ENCODE data around the gene ZKSCAN3.
"Not testable (repeated sequence)": the region's sequence is repeated elsewhere in the genome, so short reads cannot be mapped to it uniquely, and the experiment has no call there.

The ZKSCAN3 gene

DNA sequence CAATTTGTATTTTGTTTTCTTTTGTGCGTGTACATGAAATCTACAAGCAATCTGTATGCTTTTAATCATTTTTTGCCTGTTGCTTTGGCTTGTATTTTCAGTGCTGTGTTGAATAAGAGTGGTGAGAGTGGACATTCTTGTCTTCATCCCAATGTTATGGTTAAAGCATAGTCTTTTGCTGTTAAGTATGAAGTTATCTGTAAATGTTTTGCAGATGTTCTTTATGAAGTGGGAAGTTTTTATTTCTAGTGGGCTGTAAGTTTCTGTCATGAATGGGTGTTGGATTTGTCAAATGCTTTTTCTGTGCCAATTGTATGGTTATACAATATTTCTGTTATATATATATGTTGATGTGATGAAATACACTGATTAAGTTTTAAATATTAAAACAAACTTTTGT, 24.2 kb downstream of the ZKSCAN3 start:
- DNase-seq (ENCODE audit: low read depth), result no peak

DNA sequence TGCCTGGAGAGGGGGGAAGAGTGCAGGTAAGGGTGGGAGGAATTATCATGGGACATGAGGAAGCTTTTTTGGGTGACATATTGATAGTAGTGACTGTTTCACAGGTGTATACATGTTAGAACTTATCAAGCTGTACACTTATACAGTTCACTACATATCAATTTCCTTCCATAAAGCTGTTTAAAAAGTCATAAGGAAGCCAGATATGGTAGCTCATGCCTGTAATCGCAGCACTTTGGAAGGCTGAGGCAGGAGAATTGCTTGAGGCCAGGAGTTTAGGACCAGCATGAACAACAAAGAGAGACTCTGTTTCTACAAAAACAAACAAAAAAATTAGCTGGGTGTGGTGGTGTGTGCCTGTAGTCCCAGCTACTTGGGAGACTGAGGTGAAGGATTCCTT, 28.1 kb downstream of the ZKSCAN3 start:
- DNase-seq (ENCODE audit: low read depth), result no peak

GRCh38 chr6:28378644-28379043, 28.9 kb downstream of the ZKSCAN3 start:
- no peak for DNase-seq (ENCODE audit: low read depth)

GRCh38 chr6:28380381-28380780, 30.6 kb downstream of the ZKSCAN3 start:
- DNase-seq (ENCODE audit: low read depth), result no peak

DNA sequence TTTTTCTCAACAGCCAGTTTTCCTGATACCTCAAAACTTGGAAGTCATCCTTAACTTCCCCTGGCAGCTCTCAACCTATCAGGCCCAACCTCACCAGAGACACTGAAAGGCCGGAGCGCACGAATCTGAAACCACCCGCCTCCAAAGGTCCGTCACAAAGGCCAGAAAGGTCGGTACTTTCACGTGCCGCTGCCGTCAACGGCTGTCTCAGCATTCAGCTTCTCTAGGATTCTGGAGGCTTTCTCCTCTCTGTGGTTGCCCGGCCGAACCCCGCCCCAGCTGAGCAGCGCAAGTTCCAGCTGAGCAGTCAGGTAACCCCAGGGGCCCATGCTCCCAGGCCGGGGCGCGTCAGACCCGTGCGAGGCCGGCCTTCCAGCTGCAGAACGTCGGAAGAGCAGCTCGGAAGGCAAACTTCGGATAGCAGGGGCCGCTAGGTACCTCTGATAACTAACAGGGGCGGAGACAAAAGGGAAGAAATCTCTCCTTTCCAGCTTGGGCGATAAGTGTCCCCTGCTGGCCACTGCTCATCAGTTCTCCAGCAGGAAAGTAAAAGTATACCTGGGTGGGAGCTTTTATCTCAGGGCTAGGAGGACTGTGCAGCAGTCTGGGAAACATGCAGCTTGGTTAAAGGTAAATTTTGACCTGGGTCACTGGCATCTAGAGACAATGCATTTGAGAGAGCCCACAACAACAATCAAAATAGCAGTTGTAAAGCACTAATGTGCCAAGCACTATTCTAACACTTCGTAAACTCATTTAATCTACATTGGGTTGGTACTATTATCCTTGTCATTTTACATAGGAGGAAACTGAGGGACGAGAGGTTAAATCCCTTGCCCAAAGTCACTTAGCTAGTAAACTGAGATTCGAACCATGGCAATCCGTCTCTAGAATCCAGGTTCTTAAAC, 33.7 kb downstream of the ZKSCAN3 start:
- DNase-seq (ENCODE audit: low read depth), result no peak

- no peak for DNase-seq (ENCODE audit: low read depth)
Observed at GRCh38 chr6:28384143-28384533, 34.4 kb downstream of the ZKSCAN3 start.

- no peak for DNase-seq (ENCODE audit: low read depth)
Observed at GRCh38 chr6:28390688-28391087, 40.9 kb downstream of the ZKSCAN3 start.

DNA sequence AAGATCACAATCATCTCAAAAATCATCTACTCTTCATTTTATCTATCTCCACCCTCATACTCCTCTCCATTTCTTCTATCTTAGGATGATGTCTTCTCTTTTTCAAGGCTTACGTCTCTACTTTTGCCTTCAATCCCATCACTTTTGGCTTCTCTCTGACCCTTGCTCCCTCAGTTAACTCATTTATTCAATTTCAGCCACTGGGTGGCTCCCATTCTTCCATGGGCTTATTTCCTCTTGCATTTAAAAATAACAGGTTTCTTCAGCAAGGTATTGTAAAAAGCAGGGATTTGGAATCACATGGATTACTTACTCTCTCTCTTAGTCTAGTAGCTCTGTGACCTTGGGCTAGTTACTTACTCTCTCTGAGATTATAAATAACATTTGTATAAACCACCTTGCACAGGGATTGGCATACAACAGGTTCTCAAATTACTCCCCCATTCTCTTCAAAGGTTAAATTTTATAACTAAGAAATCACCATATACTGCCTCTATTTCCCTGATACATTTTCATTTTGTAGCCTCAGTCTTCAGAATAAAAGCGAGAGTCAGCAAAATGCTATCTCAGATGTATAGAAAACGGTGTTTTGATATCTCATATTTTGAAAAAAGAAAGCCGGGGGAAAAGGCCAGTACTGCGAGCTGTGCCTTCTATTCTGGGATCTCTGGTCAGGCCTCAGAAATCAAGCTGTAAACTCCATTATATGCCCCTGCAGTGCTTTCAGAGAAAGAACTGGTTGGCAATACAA, 44.3 kb downstream of the ZKSCAN3 start:
- DNase-seq (ENCODE audit: low read depth), result no peak

GRCh38 chr6:28395918-28396317, 46.2 kb downstream of the ZKSCAN3 start:
- no peak for DNase-seq (ENCODE audit: low read depth)

DNA sequence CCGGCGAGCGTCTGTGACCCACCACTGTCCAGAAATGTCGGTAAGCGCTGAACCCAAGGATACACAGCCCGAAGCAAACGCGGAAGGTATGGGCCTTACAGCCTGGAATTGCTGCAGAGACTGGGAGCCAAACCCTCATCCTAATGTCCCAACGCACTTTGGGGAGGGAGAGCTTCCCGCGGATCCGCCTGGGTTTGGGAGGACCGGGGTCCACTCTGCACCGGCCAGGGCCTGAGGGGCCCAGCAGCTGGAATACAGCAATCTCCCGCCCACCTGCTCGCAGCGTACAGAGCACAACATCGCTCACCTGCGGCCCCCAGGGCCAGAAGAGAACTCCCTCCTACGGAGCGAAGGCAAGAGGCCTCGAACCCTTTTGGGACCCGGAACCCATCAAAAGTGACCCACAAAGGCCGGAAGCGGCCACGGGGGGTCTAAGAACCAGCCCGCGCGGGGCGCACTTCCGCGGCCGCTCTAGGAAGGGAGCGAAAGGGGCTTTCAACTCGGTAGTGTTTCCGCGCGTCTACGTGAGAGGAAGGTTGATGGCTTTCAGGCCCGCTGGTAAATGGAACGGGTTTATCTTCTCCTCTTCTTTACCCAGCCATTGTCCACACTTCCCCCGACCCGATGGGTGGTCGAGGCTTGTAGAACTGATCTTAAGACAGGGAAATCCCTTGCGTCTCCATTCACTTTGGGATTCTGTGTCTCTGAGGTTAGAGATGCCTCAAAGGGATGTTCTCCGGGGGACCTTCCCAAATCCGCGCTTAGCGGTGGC, 49.8 kb downstream of the ZKSCAN3 start, which contains the start of gene ZSCAN12:
Gene ZSCAN12, minus strand, starts transcription at position 398 of the 772 bp plus-strand sequence. CDS start 1,342 bp downstream, outside the sequence.
- DNase-seq (ENCODE audit: low read depth), result peak; percentile 65

DNA sequence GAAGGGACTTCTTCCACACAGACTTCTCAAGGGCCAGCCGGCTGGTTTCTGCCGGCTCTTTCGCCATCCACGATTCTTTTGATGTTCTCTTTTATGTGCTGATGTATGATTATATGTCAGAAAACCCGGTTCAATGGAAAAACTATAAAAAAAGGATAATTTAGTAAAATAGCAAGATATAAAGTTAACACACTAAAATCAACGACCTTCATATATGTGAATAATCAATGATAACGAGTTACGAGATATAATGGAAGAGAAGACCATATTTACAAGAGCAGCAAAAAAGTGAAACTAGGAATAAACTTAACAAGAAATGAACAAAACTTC, 50.3 kb downstream of the ZKSCAN3 start:
- DNase-seq (ENCODE audit: low read depth), result no peak

DNA sequence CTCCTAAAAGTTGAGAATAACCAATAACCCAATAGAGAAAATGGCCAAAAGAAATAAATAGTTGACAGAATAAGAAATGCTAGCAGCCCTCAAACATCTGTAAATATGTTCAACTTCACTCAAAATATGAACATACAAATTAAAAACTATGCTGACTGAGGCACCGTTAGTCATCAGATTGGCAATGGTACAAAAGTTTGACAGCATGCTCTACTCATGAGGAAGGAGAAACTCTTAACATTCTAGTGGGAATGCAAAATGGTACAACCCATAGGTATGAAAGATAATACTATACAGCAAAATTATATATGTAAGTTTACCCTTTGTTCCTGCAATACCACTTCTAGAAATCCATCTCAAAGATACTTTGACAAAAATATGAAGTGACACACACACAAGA, 51.4 kb downstream of the ZKSCAN3 start:
- no peak for DNase-seq (ENCODE audit: low read depth)

GRCh38 chr6:28402197-28402596, 52.5 kb downstream of the ZKSCAN3 start:
- no peak for DNase-seq (ENCODE audit: low read depth)

DNA sequence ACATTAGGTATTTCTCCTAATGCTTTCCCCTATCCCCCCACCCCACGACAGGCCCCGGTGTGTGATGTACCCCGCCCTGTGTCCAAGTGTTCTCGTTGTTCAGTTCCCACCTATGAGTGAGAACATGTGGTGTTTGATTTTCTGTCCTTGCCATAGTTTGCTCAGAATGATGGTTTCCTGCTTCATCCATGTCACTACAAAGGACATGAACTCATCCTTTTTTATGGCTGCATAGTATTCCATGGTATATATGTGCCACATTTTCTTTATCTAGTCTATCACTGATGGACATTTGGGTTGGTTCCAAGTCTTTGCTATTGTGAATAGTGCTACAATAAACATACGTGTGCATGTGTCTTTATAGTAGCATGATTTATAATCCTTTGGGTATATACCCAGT, 54.2 kb downstream of the ZKSCAN3 start:
- not testable (repeated sequence) for DNase-seq (ENCODE audit: low read depth)

DNA sequence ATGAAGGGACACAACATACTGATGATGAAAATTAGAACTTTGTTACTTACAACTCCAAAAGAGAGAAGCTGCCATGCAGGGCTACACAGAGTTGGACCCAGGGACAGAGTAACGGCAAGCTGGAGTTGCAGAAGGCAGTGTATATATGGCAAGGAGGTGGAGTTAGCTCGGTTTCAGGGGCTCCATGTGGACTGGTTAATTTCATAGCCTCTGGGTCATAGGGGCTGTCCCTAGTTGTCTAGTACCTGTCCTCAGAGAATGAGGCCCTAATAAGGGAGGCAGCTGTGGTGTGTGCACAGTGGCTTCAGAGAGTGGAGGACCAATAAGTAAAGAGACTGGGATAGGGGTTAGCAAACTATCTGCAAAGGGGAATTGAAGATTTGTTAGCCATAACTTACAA, 57.7 kb downstream of the ZKSCAN3 start:
- DNase-seq (ENCODE audit: low read depth), result no peak

DNA sequence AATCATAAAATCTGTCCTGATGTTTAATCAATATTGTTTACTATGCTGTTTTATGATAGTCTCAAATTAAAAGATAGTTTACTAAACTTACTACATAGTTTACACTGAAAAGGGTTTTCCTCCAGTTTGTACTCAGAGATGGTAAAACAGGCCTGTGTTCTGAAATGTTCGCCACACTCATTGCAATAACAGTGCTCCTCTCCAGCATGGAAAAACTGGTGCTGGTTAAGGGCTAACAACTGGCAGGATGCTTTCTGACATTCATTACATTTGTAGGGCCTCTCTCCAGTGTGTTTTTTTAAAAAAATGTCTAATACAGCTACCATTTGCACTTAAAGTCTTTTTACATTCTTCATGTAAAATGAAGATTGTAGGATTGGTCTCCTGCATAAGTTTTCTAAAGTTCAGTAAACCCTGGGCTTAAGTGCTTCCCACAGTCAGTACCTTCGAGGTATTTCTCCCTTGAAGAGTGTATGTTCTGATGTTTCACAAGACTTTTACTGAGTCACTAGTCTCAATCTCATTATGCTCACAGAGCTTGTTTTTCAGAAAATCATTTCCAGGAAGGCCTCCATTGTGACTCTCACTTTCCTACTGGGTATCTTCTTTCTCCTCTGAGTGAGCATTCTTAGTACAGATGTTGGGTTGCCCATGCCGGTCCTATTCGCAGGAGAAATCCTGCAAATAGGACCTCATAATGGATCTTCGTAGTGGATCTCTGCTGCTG, 58.5 kb downstream of the ZKSCAN3 start:
- DNase-seq (ENCODE audit: low read depth), result no peak

GRCh38 chr6:28410767-28411166, 61.0 kb downstream of the ZKSCAN3 start:
- DNase-seq (ENCODE audit: low read depth), result no peak

DNA sequence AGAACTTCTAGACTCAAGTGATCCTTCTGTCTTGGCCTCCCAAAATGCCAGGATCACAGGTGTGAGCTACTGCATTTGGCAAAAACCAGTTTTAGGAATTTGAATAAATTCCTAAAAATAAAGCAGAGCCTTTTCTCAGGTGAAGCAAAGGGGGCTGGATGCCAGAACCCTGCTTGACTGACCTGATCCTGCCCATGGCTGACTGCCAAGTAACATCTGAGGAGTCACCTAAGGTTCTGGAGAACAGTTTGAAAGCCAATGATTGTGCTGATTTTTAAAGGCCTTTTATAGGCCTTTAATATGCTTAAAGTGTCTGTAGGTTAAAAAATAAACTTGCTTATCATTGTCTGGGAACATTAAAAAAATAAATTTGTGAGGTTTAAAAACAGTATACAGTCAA, 63.9 kb downstream of the ZKSCAN3 start:
- no peak for DNase-seq (ENCODE audit: low read depth)

Data from T follicular helper cell (primary cell).